ENCODE results near the gene RAI14. TPM values are rescaled to one million over a fixed set of nuclear protein-coding genes. Genes with fewer than 3 reads are reported as not detected.

RAI14 gene
- total RNA-seq, 1 experiment from 2014 or later: 71.5 TPM

DNA sequence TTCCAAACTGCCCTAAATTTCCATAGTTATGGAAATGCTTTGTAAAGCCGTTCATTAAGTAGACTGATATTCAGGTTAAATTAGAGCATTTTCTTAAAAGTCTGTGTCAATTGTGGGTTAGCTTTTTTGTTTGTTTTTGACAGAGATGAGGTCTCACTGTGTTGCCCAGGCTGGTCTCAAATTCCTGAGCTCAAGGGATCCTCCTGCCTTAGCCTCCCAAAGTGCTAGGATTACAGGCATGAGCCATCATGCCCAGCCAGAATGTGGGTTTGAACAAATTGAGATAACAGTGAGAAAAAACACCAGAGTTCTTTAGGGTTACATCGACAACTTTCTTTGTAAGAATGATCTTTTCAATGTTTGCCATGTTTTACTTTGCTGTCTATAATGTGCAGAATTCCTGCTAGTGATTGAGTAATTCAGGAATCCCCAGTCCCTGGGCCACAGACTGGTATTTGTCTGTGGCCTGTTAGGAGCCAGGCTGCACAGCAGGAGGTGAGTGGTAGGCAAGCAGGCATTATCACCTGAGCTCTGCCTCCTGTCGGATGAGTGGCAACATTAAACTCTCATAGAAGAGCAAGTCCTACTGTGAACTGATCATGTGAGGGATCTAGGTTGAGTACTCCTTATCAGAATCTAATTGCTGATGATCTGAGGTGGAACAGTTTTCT is 80.5 kb downstream of the RAI14 start:
- Mint-ChIP-seq H3K27me3 (ENCODE audit: insufficient read depth, unreplicated experiment) (no peaks in the 10 kb centered on the region), H3K9me3 (ENCODE audit: unreplicated experiment) (no peaks in the 10 kb centered on the region), H3K36me3 (ENCODE audit: insufficient read depth, unreplicated experiment) (peaks cover 26% of the 10 kb centered on the region), H3K4me1 (ENCODE audit: low read depth, unreplicated experiment) (no peaks in the 10 kb centered on the region), H3K4me3 (ENCODE audit: unreplicated experiment) (no peak overlapping the region), H3K27ac (ENCODE audit: unreplicated experiment) (no peak overlapping the region)
- no peak overlapping the region for H3K4me3 ChIP-seq (ENCODE audit: low read depth, low read length)
- CTCF ChIA-PET: no interaction called here
- no peaks in the 10 kb centered on the region for H3K27me3 ChIP-seq (replicated peaks; ENCODE audit: control insufficient read depth, insufficient read depth, low read length)
- intact Hi-C loops (cut with micrococcal nuclease; ENCODE audit: unreplicated experiment): no loop called here
- TF ChIP-seq CTCF (IDR thresholded peaks at IDR 0.05; ENCODE audit: insufficient read depth in 1 of 2, low read depth in 1 of 2, low read length in 1 of 2, severe bottlenecking in 1 of 2, unreplicated experiment in 1 of 2): no peak
- DNase-seq: no peak
- H3K36me3 ChIP-seq (ENCODE audit: control insufficient read depth, insufficient read depth, low read length): no peaks in the 10 kb centered on the region
- peaks cover 8% of the 10 kb centered on the region; the same call in 1 of the 2 replicates for H3K4me1 ChIP-seq
- POLR2A ChIA-PET: no interaction called here
- no TSS peak for BruUV-seq (replicated peaks)
- H3K9me3 ChIP-seq: no peaks in the 10 kb centered on the region

GRCh38 chr5:34737731-34738130 is 81.6 kb downstream of the RAI14 start:
- Histone ChIP-seq H3K36me3 (ENCODE audit: control insufficient read depth, insufficient read depth, low read length) (no peaks in the 10 kb centered on the region), H3K4me3 (ENCODE audit: low read depth, low read length) (no peak overlapping the region), H3K4me1 (peaks cover 6% of the 10 kb centered on the region; the same call in 1 of the 2 replicates), H3K9me3 (no peaks in the 10 kb centered on the region), H3K27me3 (replicated peaks; ENCODE audit: control insufficient read depth, insufficient read depth, low read length) (no peaks in the 10 kb centered on the region)
- ChIA-PET POLR2A (no interaction called here), CTCF (interaction anchor here (0.6 kb wide), 1 partner anchor 166 kb away, joined by 3 read pairs; no protein-coding TSS in a partner anchor)
- intact Hi-C loops (cut with micrococcal nuclease; ENCODE audit: unreplicated experiment): no loop called here
- Mint-ChIP-seq H3K9me3 (ENCODE audit: unreplicated experiment) (no peaks in the 10 kb centered on the region), H3K36me3 (ENCODE audit: insufficient read depth, unreplicated experiment) (peaks cover 23% of the 10 kb centered on the region), H3K27me3 (ENCODE audit: insufficient read depth, unreplicated experiment) (no peaks in the 10 kb centered on the region), H3K27ac (ENCODE audit: unreplicated experiment) (no peak overlapping the region), H3K4me1 (ENCODE audit: low read depth, unreplicated experiment) (no peaks in the 10 kb centered on the region), H3K4me3 (ENCODE audit: unreplicated experiment) (no peak overlapping the region)
- TF ChIP-seq CTCF (IDR thresholded peaks at IDR 0.05; ENCODE audit: insufficient read depth in 1 of 2, low read depth in 1 of 2, low read length in 1 of 2, severe bottlenecking in 1 of 2, unreplicated experiment in 1 of 2): no peak
- no peak for DNase-seq
- BruUV-seq (replicated peaks): no TSS peak

DNA sequence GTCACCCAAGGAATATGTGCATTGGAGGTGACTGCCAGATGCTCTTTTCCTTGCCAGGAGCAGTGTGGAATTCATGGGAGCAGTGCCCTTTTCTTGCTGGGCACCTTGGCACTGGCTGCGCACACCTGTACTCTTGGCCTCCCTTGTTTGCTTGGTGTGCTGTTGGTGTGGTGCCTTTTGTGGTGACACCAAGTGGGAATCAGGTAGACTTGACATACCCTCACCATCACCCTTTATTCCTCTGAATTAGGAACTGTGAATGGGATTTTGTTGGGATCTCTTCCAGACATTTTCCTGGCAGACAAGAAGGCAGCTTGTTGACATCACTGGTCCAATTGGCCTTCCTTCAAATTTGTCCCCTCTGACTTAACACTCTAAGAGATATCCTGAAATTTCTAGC is 82.3 kb downstream of the RAI14 start:
- H3K4me1 ChIP-seq: peaks cover 6% of the 10 kb centered on the region; the same call in 1 of the 2 replicates
- Mint-ChIP-seq H3K9me3 (ENCODE audit: unreplicated experiment) (no peaks in the 10 kb centered on the region), H3K36me3 (ENCODE audit: insufficient read depth, unreplicated experiment) (peaks cover 23% of the 10 kb centered on the region), H3K27ac (ENCODE audit: unreplicated experiment) (no peak overlapping the region), H3K27me3 (ENCODE audit: insufficient read depth, unreplicated experiment) (no peaks in the 10 kb centered on the region), H3K4me3 (ENCODE audit: unreplicated experiment) (no peak overlapping the region), H3K4me1 (ENCODE audit: low read depth, unreplicated experiment) (no peaks in the 10 kb centered on the region)
- intact Hi-C loops (cut with micrococcal nuclease; ENCODE audit: unreplicated experiment): no loop called here
- H3K36me3 ChIP-seq (ENCODE audit: control insufficient read depth, insufficient read depth, low read length): no peaks in the 10 kb centered on the region
- no peak for DNase-seq
- TF ChIP-seq CTCF (IDR thresholded peaks at IDR 0.05; ENCODE audit: insufficient read depth in 1 of 2, low read depth in 1 of 2, low read length in 1 of 2, severe bottlenecking in 1 of 2, unreplicated experiment in 1 of 2): no peak
- ChIA-PET CTCF (interaction anchor here (0.6 kb wide), 1 partner anchor 165 kb away, joined by 3 read pairs; no protein-coding TSS in a partner anchor), POLR2A (no interaction called here)
- BruUV-seq (replicated peaks): no TSS peak
- H3K27me3 ChIP-seq (replicated peaks; ENCODE audit: control insufficient read depth, insufficient read depth, low read length): no peaks in the 10 kb centered on the region
- H3K9me3 ChIP-seq: no peaks in the 10 kb centered on the region
- no peak overlapping the region for H3K4me3 ChIP-seq (ENCODE audit: low read depth, low read length)
